GM12878 (cell line): Measurements from ENCODE around the gene HTRA3.

Experiments
- BCL3 ChIP-seq: IDR thresholded peaks from 2 replicates; pipeline ENCODE4 v1.6.1; 2011; ENCODE audit warnings: borderline replicate concordance, low read depth, mild to moderate bottlenecking, moderate library complexity, low read length; ENCODE audit not compliant: insufficient read depth, poor library complexity, severe bottlenecking
- EP300 ChIP-seq, 2 experiments: fragments of 150-350 bp in 1 of 2; IDR thresholded peaks; 2 replicates each; pipeline ENCODE4 v1.6.1; 2011 to 2012; ENCODE audit warnings: low read depth in 2 of 2, low read length in 2 of 2, borderline replicate concordance in 1 of 2, improper control_type of control experiment in 1 of 2, inconsistent platforms in 1 of 2; ENCODE audit not compliant: control insufficient read depth in 1 of 2
- EZH2 ChIP-seq: IDR thresholded peaks from 2 replicates; pipeline ENCODE4 v1.6.1; 2012; ENCODE audit warnings: low read depth, mild to moderate bottlenecking, control low read depth, inconsistent platforms, low read length, borderline replicate concordance; ENCODE audit not compliant: control insufficient read depth
- JUND ChIP-seq: IDR thresholded peaks from 2 replicates; pipeline ENCODE4 v1.6.1; 2012; ENCODE audit warnings: low read depth, mild to moderate bottlenecking, low read length, improper control_type of control experiment, moderate library complexity
- PAX5 ChIP-seq: IDR thresholded peaks from 2 replicates; pipeline ENCODE4 v1.6.1; 2011; ENCODE audit warnings: low read depth, low read length, borderline replicate concordance
- RFX5 ChIP-seq: IDR thresholded peaks from 2 replicates; pipeline ENCODE4 v1.6.1; 2011; ENCODE audit warnings: low read depth, low read length, improper control_type of control experiment
- SIN3A ChIP-seq: IDR thresholded peaks from 2 replicates; pipeline ENCODE4 v1.6.1; 2012; ENCODE audit warnings: low read depth, low read length, improper control_type of control experiment
- SPI1 ChIP-seq: IDR thresholded peaks from 2 replicates; pipeline ENCODE4 v1.6.1; 2011; ENCODE audit warnings: low read depth, mild to moderate bottlenecking, low read length, moderate library complexity, borderline replicate concordance; ENCODE audit not compliant: insufficient read depth
- WRNIP1 ChIP-seq: IDR thresholded peaks from 2 replicates; pipeline ENCODE4 v1.6.1; 2011; ENCODE audit warnings: low read depth, low read length, improper control_type of control experiment, borderline replicate concordance
- TF ChIP-seq, protein P1 (sequence below), 3 experiments: IDR thresholded peaks in 2 of 3; conservative IDR thresholded peaks in 1 of 3; 2 replicates each; pipeline ENCODE4 v1.5.1; 2011; ENCODE audit warnings: low read depth in 3 of 3, low read length in 3 of 3, mild to moderate bottlenecking in 3 of 3, control low read depth in 2 of 3, moderate library complexity in 2 of 3, inconsistent platforms in 1 of 3, mixed read lengths in 1 of 3; ENCODE audit not compliant: control insufficient read depth in 2 of 3, insufficient read depth in 1 of 3; ENCODE audit errors: extremely low read depth in 1 of 3

DNA sequence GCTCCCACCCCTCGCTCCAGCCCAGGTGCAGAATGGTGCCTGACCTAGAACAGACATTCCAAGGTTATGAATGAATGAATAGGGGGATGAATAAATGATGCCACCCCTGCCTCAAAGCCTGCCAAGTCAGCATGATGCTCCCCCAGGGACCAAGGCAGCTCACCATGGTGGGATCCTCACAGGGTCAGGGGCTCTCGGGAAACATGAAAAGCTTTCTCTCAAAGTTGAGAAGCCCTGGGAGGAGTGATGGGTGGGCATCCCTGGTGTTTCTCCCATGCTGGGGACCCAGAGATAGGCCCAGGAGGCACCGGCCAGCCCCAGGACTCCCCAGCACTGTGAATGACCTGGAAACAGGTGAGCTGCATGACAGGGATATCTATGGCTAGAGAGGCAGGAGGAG is 58.9 kb downstream of the HTRA3 start:
- TF ChIP-seq BCL3 (no peak), SIN3A (no peak), PAX5 (no peak), JUND (no peak), EZH2 (no peak), EP300 (IDR thresholded peaks at IDR 0.05; ENCODE audit: borderline replicate concordance in 1 of 2, control insufficient read depth in 1 of 2, low read depth in 2 of 2, low read length in 2 of 2) (no peak), SPI1 (no peak), RFX5 (no peak), WRNIP1 (no peak)
- TF ChIP-seq, protein P1, sequence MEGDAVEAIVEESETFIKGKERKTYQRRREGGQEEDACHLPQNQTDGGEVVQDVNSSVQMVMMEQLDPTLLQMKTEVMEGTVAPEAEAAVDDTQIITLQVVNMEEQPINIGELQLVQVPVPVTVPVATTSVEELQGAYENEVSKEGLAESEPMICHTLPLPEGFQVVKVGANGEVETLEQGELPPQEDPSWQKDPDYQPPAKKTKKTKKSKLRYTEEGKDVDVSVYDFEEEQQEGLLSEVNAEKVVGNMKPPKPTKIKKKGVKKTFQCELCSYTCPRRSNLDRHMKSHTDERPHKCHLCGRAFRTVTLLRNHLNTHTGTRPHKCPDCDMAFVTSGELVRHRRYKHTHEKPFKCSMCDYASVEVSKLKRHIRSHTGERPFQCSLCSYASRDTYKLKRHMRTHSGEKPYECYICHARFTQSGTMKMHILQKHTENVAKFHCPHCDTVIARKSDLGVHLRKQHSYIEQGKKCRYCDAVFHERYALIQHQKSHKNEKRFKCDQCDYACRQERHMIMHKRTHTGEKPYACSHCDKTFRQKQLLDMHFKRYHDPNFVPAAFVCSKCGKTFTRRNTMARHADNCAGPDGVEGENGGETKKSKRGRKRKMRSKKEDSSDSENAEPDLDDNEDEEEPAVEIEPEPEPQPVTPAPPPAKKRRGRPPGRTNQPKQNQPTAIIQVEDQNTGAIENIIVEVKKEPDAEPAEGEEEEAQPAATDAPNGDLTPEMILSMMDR (IDR thresholded peaks at IDR 0.05 in 2 of 3, conservative IDR thresholded peaks at IDR 0.05 in 1 of 3; ENCODE audit: control insufficient read depth in 2 of 3, extremely low read depth in 1 of 3, insufficient read depth in 1 of 3, low read depth in 3 of 3, low read length in 3 of 3): no peak
